SK-N-SH (cell line): ENCODE measurements around the gene MLC1. TPM values are rescaled to one million over a fixed set of nuclear protein-coding genes. Genes with fewer than 3 reads are reported as not detected.

Experiments
- CTCF ChIA-PET: fragments of 300-600, 350-600 bp; formaldehyde crosslinking; extraction: SDS; loops from one replicate; lab custom pipeline; 2021; lab: Yijun Ruan, JAX
- POLR2A ChIA-PET: fragments of 350-600 bp; sonication (Branson Sonifier 250); formaldehyde crosslinking; extraction: SDS; loops from one replicate; lab custom pipeline; 2020; ENCODE audit warnings: antibody characterized with exemption, inconsistent platforms; lab: Yijun Ruan, JAX
- DNase-seq: peaks from one replicate; pipeline ENCODE4 v3.0.0; 2012
- H2AFZ ChIP-seq: fragments of 200-600 bp; sonication (generic); 2 replicates; pipeline ENCODE4 v1.8.1; 2016; ENCODE audit warnings: antibody characterized with exemption, mild to moderate bottlenecking, low read depth
- H3F3A ChIP-seq: fragments of 200-600 bp; sonication (generic); replicated peaks from 2 replicates; pipeline ENCODE3; 2016; ENCODE audit warnings: antibody characterized with exemption, mild to moderate bottlenecking; ENCODE audit not compliant: insufficient read depth
- H3K27ac ChIP-seq, 2 experiments: fragments of 200-500 bp in 1 of 2; fragments of 200-600 bp in 1 of 2; sonication (Bioruptor generic) in 1 of 2; sonication (generic), shearing (Covaris generic) in 1 of 2; 2 replicates each; pipeline versions ENCODE4 v1.5.1 to v1.6.1; 2014 to 2016; ENCODE audit warnings: low read depth in 2 of 2, inconsistent platforms in 1 of 2, low read length in 1 of 2, mild to moderate bottlenecking in 1 of 2, mixed read lengths in 1 of 2
- H3K27me3 ChIP-seq: fragments of 200-600 bp; sonication (generic), shearing (Covaris generic); 2 replicates; pipeline ENCODE4 v1.6.1; 2016; ENCODE audit warnings: mixed run types; ENCODE audit not compliant: insufficient read depth
- H3K36me3 ChIP-seq, 2 experiments: fragments of 200-500 bp in 1 of 2; fragments of 200-600 bp in 1 of 2; sonication (Bioruptor generic) in 1 of 2; sonication (generic) in 1 of 2; replicated peaks in 1 of 2; 2 replicates each; pipeline versions ENCODE3 to v1.5.1; 2014 to 2016; ENCODE audit warnings: low read length in 1 of 2, mild to moderate bottlenecking in 1 of 2; ENCODE audit not compliant: insufficient read depth in 2 of 2, control insufficient read depth in 1 of 2
- H3K4me1 ChIP-seq, 2 experiments: fragments of 200-500 bp in 1 of 2; fragments of 200-600 bp in 1 of 2; sonication (Bioruptor generic) in 1 of 2; sonication (generic), shearing (Covaris generic) in 1 of 2; 2 replicates each; pipeline versions ENCODE4 v1.5.1 to v1.6.1; 2014 to 2016; ENCODE audit warnings: low read depth in 1 of 2, low read length in 1 of 2, mixed run types in 1 of 2; ENCODE audit not compliant: insufficient read depth in 2 of 2, control insufficient read depth in 1 of 2
- H3K4me2 ChIP-seq: fragments of 200-600 bp; sonication (generic), shearing (Covaris generic); 2 replicates; pipeline ENCODE4 v1.6.1; 2017; ENCODE audit warnings: mixed run types
- H3K4me3 ChIP-seq, 2 experiments: fragments of 200-500 bp in 1 of 2; fragments of 200-600 bp in 1 of 2; sonication (Bioruptor generic) in 1 of 2; sonication (generic), shearing (Covaris generic) in 1 of 2; 2 replicates each; pipeline versions ENCODE4 v1.5.1 to v1.8.1; 2014 to 2016; ENCODE audit warnings: low read depth in 2 of 2, inconsistent platforms in 1 of 2, low read length in 1 of 2, mild to moderate bottlenecking in 1 of 2, mixed read lengths in 1 of 2, moderate library complexity in 1 of 2
- H3K79me2 ChIP-seq: fragments of 200-600 bp; sonication (generic); 2 replicates; pipeline ENCODE4 v1.8.1; 2017; ENCODE audit warnings: mild to moderate bottlenecking; ENCODE audit not compliant: insufficient read depth
- H3K9ac ChIP-seq: fragments of 200-600 bp; sonication (generic); 2 replicates; pipeline ENCODE4 v1.6.1; 2017; ENCODE audit warnings: mixed run types
- H3K9me2 ChIP-seq: fragments of 200-600 bp; sonication (generic); 2 replicates; pipeline ENCODE4 v1.6.1; 2017; ENCODE audit warnings: mixed run types
- H3K9me3 ChIP-seq: fragments of 200-600 bp; sonication (generic); 2 replicates; pipeline ENCODE4 v1.6.1; 2017; ENCODE audit warnings: mixed run types, mild to moderate bottlenecking, moderate library complexity
- H4K20me1 ChIP-seq: fragments of 200-600 bp; sonication (generic); 2 replicates; pipeline ENCODE4 v1.6.1; 2017; ENCODE audit warnings: mild to moderate bottlenecking, mixed run types; ENCODE audit not compliant: insufficient read depth
- ELF1 ChIP-seq: IDR thresholded peaks from 2 replicates; pipeline ENCODE4 v1.4.0; 2012
- MEF2A ChIP-seq: IDR thresholded peaks from 2 replicates; pipeline ENCODE4 v1.4.0; 2012; ENCODE audit warnings: low read depth, borderline replicate concordance
- MXI1 ChIP-seq: IDR thresholded peaks from 2 replicates; pipeline ENCODE4 v1.6.1; 2012; ENCODE audit warnings: mild to moderate bottlenecking, low read depth, low read length, improper control_type of control experiment
- NFIC ChIP-seq: IDR thresholded peaks from 2 replicates; pipeline ENCODE4 v1.4.0; 2012; ENCODE audit warnings: borderline replicate concordance
- NRF1 ChIP-seq: IDR thresholded peaks from 2 replicates; pipeline ENCODE4 v1.6.1; 2012; ENCODE audit warnings: low read depth, mild to moderate bottlenecking, low read length
- RCOR1 ChIP-seq: fragments of 150-350 bp; IDR thresholded peaks from 2 replicates; pipeline ENCODE4 v1.6.1; 2017; ENCODE audit warnings: antibody characterized with exemption, low read length
- RFX5 ChIP-seq: IDR thresholded peaks from 2 replicates; pipeline ENCODE4 v1.6.1; 2012; ENCODE audit warnings: mild to moderate bottlenecking, improper control_type of control experiment, low read length
- RXRA ChIP-seq: IDR thresholded peaks from 2 replicates; pipeline ENCODE4 v1.4.0; 2012; ENCODE audit warnings: low read depth, mild to moderate bottlenecking, borderline replicate concordance
- SIN3A ChIP-seq: IDR thresholded peaks from 2 replicates; pipeline ENCODE4 v1.6.1; 2012; ENCODE audit warnings: low read depth, mild to moderate bottlenecking, low read length, moderate library complexity, borderline replicate concordance
- SMC3 ChIP-seq: IDR thresholded peaks from 2 replicates; pipeline ENCODE4 v1.6.1; 2012; ENCODE audit warnings: low read depth, low read length, improper control_type of control experiment
- TAF1 ChIP-seq: IDR thresholded peaks from 2 replicates; pipeline ENCODE4 v1.6.1; 2012; ENCODE audit warnings: low read depth, mild to moderate bottlenecking, low read length, moderate library complexity, borderline replicate concordance
- WGBS: methylation state at CpG from one replicate; pipeline ENCODE4 v1.1.6; 2017; ENCODE audit warnings: low lambda C conversion rate; 5-methylcytosine and 5-hydroxymethylcytosine counted together
- polyA plus RNA-seq, 3 experiments: library from polyadenylated mRNA; depleted of rRNA; stranded (reverse); fragments of >200 nt; gene quantifications; 2 replicates each; pipeline ENCODE4 v1.2.3, GENCODE V29; 2012
- TF ChIP-seq, protein P1 (sequence below): IDR thresholded peaks from 2 replicates; pipeline ENCODE4 v1.4.0; 2012; ENCODE audit warnings: low read depth, borderline replicate concordance
- TF ChIP-seq, protein P2 (sequence below): IDR thresholded peaks from 2 replicates; pipeline ENCODE4 v1.6.1; 2012; ENCODE audit warnings: mild to moderate bottlenecking, low read depth, low read length, moderate library complexity
- TF ChIP-seq, protein P3 (sequence below): fragments of 150-350 bp; IDR thresholded peaks from 2 replicates; pipeline ENCODE4 v1.6.1; 2017; ENCODE audit warnings: antibody characterized with exemption, low read length, low read depth, borderline replicate concordance

MLC1 gene
- polyA plus RNA-seq, 1 of the 3 experiments (the other 2 are of a cell fraction), result not detected

DNA sequence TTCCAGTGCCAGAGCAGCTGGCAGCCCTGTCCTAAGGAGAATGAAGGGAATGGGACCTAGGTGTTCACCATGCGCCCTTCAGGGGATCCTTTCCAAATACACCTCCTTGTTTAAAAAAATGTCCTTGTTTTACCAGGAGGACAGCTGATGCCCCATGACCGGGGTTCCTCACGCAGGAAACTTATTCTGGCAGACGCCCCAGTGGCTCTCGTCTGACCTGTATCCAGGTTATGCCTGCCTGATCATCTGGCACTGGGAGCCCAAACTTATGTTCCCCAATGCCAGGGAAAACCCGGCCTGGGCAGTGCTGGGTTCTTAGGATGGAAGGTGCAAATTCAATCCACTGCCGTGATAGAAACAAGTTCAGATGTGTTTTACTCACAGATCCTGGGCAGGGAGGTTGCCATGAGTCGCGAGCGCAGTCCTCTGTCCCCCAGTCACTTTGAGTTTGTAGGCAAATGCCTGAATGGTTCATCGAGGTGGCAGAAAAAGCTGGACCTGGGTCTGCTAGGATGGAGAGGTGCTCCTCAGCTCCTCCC is 36.0 kb upstream of the MLC1 start:
- ChIA-PET POLR2A (no interaction called here), CTCF (interaction anchor here (0.6 kb wide), 1 partner anchor 29 kb away, joined by 3 read pairs; no protein-coding TSS in a partner anchor)
- H3K4me3 ChIP-seq, result no peak overlapping the region
- 53% methylated on average over 7 of the region's 11 CpGs for WGBS
- peaks cover 4% of the 10 kb centered on the region in 2 experiments; a peak in 1 of 4 replicates for H3K4me1 ChIP-seq
- DNase-seq, result no peak
- H3K9me3 ChIP-seq, result peaks cover 11% of the 10 kb centered on the region; the same call in 1 of the 2 replicates
- H3K27ac ChIP-seq, result no peak overlapping the region
- H3K27me3 ChIP-seq, result no peaks in the 10 kb centered on the region
- no peak overlapping the region for H3K9ac ChIP-seq
- H4K20me1 ChIP-seq, result no peaks in the 10 kb centered on the region
- H3K9me2 ChIP-seq, result no peaks in the 10 kb centered on the region
- no peak overlapping the region for H3K4me2 ChIP-seq
- TF ChIP-seq, protein P1, sequence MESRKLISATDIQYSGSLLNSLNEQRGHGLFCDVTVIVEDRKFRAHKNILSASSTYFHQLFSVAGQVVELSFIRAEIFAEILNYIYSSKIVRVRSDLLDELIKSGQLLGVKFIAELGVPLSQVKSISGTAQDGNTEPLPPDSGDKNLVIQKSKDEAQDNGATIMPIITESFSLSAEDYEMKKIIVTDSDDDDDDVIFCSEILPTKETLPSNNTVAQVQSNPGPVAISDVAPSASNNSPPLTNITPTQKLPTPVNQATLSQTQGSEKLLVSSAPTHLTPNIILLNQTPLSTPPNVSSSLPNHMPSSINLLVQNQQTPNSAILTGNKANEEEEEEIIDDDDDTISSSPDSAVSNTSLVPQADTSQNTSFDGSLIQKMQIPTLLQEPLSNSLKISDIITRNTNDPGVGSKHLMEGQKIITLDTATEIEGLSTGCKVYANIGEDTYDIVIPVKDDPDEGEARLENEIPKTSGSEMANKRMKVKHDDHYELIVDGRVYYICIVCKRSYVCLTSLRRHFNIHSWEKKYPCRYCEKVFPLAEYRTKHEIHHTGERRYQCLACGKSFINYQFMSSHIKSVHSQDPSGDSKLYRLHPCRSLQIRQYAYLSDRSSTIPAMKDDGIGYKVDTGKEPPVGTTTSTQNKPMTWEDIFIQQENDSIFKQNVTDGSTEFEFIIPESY, result no peak
- TF ChIP-seq RCOR1 (no peak), RXRA (no peak), SIN3A (no peak), MEF2A (no peak), TAF1 (no peak), SMC3 (no peak), RFX5 (no peak), ELF1 (no peak), MXI1 (no peak)
- TF ChIP-seq, protein P2, sequence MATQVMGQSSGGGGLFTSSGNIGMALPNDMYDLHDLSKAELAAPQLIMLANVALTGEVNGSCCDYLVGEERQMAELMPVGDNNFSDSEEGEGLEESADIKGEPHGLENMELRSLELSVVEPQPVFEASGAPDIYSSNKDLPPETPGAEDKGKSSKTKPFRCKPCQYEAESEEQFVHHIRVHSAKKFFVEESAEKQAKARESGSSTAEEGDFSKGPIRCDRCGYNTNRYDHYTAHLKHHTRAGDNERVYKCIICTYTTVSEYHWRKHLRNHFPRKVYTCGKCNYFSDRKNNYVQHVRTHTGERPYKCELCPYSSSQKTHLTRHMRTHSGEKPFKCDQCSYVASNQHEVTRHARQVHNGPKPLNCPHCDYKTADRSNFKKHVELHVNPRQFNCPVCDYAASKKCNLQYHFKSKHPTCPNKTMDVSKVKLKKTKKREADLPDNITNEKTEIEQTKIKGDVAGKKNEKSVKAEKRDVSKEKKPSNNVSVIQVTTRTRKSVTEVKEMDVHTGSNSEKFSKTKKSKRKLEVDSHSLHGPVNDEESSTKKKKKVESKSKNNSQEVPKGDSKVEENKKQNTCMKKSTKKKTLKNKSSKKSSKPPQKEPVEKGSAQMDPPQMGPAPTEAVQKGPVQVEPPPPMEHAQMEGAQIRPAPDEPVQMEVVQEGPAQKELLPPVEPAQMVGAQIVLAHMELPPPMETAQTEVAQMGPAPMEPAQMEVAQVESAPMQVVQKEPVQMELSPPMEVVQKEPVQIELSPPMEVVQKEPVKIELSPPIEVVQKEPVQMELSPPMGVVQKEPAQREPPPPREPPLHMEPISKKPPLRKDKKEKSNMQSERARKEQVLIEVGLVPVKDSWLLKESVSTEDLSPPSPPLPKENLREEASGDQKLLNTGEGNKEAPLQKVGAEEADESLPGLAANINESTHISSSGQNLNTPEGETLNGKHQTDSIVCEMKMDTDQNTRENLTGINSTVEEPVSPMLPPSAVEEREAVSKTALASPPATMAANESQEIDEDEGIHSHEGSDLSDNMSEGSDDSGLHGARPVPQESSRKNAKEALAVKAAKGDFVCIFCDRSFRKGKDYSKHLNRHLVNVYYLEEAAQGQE, result no peak
- TF ChIP-seq, all 33 proteins: peak for 0
- no peaks in the 10 kb centered on the region for H3K79me2 ChIP-seq
- no peaks in the 10 kb centered on the region for H3K36me3 ChIP-seq
- no peak overlapping the region for H2AFZ ChIP-seq
- peaks cover 6% of the 10 kb centered on the region for H3F3A ChIP-seq

DNA sequence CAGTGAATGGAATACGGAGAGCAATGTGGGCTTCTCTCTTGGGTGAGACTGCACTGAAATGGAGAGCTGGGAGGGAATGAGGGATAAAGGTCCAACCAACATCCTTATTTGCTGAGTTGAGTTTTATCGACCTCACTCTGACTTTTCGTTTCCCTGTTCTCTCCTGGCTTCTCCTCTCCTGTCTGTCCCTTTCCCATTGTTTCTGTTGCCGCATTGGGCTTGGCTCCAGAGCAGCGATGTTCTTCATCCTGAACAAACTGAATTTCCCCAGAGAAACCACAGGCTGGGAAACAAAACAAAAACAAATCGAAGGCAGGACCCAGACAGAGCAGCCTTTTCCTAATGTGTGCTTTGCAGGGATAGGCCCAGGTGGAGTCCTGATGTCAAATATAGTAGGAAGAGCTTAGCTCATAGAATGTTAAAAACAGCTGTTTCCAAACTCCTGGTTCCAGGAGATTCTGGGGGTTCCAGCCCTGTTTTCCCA is 34.6 kb upstream of the MLC1 start:
- DNase-seq, result no peak
- no peak overlapping the region for H3K9ac ChIP-seq

More for the DNA sequence above, 34.6 kb upstream of the MLC1 start:
- Histone ChIP-seq H3K9me2 (no peaks in the 10 kb centered on the region), H3K9me3 (peaks cover 11% of the 10 kb centered on the region; the same call in 1 of the 2 replicates), H3F3A (peaks cover 6% of the 10 kb centered on the region), H3K36me3 (no peaks in the 10 kb centered on the region), H3K4me2 (no peak overlapping the region), H4K20me1 (no peaks in the 10 kb centered on the region), H3K27me3 (no peaks in the 10 kb centered on the region), H3K27ac (no peak overlapping the region), H3K4me3 (no peak overlapping the region), H3K4me1 (peaks cover 14 to 17% of the 10 kb centered on the region in 2 experiments; a peak in 3 of 4 replicates)
- WGBS, result 94% methylated on average over 6 of the region's 6 CpGs
- ChIA-PET POLR2A (no interaction called here), CTCF (interaction anchor here (1.0 kb wide), 1 partner anchor 29 kb away, joined by 3 read pairs; no protein-coding TSS in a partner anchor)
- TF ChIP-seq RCOR1 (no peak), TAF1 (no peak), NFIC (no peak), NRF1 (no peak)
- TF ChIP-seq, protein P3, sequence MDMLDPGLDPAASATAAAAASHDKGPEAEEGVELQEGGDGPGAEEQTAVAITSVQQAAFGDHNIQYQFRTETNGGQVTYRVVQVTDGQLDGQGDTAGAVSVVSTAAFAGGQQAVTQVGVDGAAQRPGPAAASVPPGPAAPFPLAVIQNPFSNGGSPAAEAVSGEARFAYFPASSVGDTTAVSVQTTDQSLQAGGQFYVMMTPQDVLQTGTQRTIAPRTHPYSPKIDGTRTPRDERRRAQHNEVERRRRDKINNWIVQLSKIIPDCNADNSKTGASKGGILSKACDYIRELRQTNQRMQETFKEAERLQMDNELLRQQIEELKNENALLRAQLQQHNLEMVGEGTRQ, result no peak
- TF ChIP-seq, all 33 proteins: peak for 0
- no peak overlapping the region for H2AFZ ChIP-seq
- no peaks in the 10 kb centered on the region for H3K79me2 ChIP-seq
